Neuron (in vitro differentiated cells): ENCODE results near the gene TRIP12.
"Not testable (repeated sequence)": the region's sequence is repeated elsewhere in the genome, so short reads cannot be mapped to it uniquely, and the experiment has no call there.

Source experiments
- H2AFZ ChIP-seq: one replicate; pipeline ENCODE4 v1.6.1; 2013; ENCODE audit warnings: low read depth, mild to moderate bottlenecking, inconsistent platforms, low read length, moderate library complexity
- H3K27me3 ChIP-seq: one replicate; pipeline ENCODE4 v1.6.1; 2013; ENCODE audit warnings: low read length; ENCODE audit not compliant: insufficient read depth
- H3K36me3 ChIP-seq: one replicate; pipeline ENCODE4 v1.6.1; 2013; ENCODE audit warnings: low read length; ENCODE audit not compliant: insufficient read depth
- H3K4me1 ChIP-seq: one replicate; pipeline ENCODE4 v1.6.1; 2013; ENCODE audit warnings: low read length; ENCODE audit not compliant: insufficient read depth
- H3K4me3 ChIP-seq: 2 replicates; pipeline ENCODE4 v1.5.1; 2013; ENCODE audit warnings: mild to moderate bottlenecking, low read length, moderate library complexity
- H3K9me3 ChIP-seq: one replicate; pipeline ENCODE4 v1.6.1; 2013; ENCODE audit warnings: low read length

TRIP12 gene

DNA sequence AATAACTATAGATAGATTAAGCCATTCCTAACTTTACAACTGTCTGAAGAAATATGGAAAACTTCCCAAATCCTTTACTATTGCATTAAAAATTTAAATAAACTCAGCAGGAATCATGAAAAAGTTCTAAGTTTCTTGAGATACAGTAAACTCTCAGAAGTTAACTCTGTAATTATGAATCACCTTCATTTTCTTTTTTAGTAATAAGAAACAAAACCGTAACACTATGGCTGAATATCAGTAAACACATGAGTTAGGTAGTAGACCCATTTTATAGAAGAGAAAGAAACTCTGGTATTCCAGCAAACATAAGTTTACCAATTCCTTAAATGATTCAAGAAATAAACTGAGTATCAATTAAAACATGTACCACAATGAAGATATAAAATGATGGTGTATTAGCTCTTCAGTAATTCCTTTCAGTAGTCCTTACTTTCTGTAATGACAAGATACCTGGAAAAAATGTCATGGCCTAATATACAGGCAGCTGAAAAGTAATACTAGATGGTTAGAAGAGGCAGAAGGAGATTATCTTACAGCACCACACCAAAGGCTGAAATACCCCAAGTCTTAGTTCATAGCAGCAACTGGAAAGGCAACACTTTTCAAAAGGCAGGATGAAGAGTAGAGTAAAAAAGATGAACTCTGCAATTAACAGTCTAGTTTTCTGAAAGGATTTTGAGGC is 11.5 kb downstream of the TRIP12 start:
- H2AFZ ChIP-seq = no peak overlapping the region
- no peaks in the 10 kb centered on the region for H3K9me3 ChIP-seq
- no peaks in the 10 kb centered on the region for H3K27me3 ChIP-seq
- peaks cover 26% of the 10 kb centered on the region for H3K36me3 ChIP-seq
- peaks cover 5% of the 10 kb centered on the region for H3K4me1 ChIP-seq
- no peak overlapping the region for H3K4me3 ChIP-seq

GRCh38 chr2:229909090-229909489 is 12.7 kb downstream of the TRIP12 start:
- peaks cover 5% of the 10 kb centered on the region for H3K4me1 ChIP-seq
- no peak overlapping the region for H2AFZ ChIP-seq
- H3K36me3 ChIP-seq = peaks cover 32% of the 10 kb centered on the region
- H3K9me3 ChIP-seq = no peaks in the 10 kb centered on the region
- H3K4me3 ChIP-seq = no peak overlapping the region
- H3K27me3 ChIP-seq = no peaks in the 10 kb centered on the region

GRCh38 chr2:229905601-229906000 is 16.2 kb downstream of the TRIP12 start:
- Histone ChIP-seq H3K4me1 (peaks cover 7% of the 10 kb centered on the region), H3K9me3 (no peaks in the 10 kb centered on the region), H3K36me3 (peaks cover 34% of the 10 kb centered on the region), H2AFZ (no peak overlapping the region), H3K4me3 (no peak overlapping the region), H3K27me3 (no peaks in the 10 kb centered on the region)

DNA sequence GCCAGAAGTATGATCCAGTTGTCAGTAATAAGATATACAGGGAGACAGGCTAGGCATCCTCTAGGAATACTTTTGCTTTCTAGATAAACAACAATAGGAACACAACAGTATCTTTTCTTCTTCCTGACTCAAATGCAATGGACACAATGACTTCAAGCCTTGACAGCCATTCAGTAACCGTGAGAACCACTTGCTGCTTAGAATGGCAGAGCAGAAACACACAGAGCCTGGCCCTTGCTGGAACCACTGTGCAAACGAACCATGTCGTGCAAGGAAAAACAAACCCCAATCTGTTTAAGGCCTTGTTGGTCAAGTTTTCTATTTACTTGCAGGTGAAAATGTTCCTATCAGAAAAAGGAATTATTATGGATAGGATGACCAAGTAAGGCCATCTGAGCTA is 18.8 kb downstream of the TRIP12 start:
- Histone ChIP-seq H3K36me3 (peaks cover 26% of the 10 kb centered on the region), H3K9me3 (no peaks in the 10 kb centered on the region), H3K4me3 (no peak overlapping the region), H3K4me1 (peaks cover 7% of the 10 kb centered on the region), H3K27me3 (no peaks in the 10 kb centered on the region), H2AFZ (no peak overlapping the region)

DNA sequence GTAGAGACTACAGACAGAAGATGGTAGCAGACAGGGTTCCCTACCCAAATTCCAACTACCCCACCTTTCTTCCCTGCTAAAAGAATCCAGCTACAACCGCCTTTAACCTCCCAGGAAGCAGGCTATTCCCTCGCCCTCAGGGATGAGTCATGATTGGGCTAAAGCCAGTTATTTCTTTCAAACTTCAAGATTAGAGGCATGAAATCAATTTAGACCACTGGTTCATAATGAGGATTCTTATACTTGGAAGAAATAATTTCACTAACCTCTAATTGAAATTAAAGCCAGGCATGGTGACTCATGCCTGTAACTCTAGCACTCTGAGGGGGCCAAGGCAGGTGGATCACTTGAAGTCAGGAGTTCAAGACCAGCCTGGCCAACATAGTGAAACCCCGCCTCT is 20.0 kb downstream of the TRIP12 start:
- H3K4me3 ChIP-seq = no peak overlapping the region
- H3K9me3 ChIP-seq = no peaks in the 10 kb centered on the region
- no peaks in the 10 kb centered on the region for H3K27me3 ChIP-seq
- H2AFZ ChIP-seq = no peak overlapping the region
- peaks cover 18% of the 10 kb centered on the region for H3K36me3 ChIP-seq
- peaks cover 7% of the 10 kb centered on the region for H3K4me1 ChIP-seq

DNA sequence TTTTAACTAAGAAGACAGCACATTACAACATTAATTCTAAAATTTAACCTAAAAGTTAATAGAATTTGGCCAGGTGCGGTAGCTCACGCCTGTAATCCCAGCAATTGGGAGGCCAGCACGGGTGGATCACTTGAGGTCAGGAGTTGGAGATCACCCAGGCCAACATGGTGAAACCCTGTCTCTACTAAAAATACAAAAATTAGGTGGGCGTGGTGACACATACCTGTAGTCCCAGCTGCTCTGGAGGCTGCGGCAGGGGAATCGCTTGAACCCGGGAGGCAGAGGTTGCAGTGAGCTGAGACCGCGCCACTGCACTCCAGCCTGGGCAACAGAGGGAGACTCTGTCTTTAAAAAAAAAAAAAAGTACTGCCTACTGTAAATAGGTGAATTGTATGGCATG is 21.3 kb downstream of the TRIP12 start:
- H3K9me3 ChIP-seq, H3K4me1 ChIP-seq, H3K27me3 ChIP-seq, H3K4me3 ChIP-seq, H2AFZ ChIP-seq: not testable (repeated sequence)
- peaks cover 16% of the 10 kb centered on the region for H3K36me3 ChIP-seq

GRCh38 chr2:229900012-229900411 is 21.8 kb downstream of the TRIP12 start:
- H3K9me3 ChIP-seq = no peaks in the 10 kb centered on the region
- H3K36me3 ChIP-seq = peaks cover 13% of the 10 kb centered on the region
- H2AFZ ChIP-seq = no peak overlapping the region
- H3K27me3 ChIP-seq = no peaks in the 10 kb centered on the region
- peaks cover 7% of the 10 kb centered on the region for H3K4me1 ChIP-seq
- no peak overlapping the region for H3K4me3 ChIP-seq

- no peak overlapping the region for H3K4me3 ChIP-seq
- H3K4me1 ChIP-seq = peaks cover 7% of the 10 kb centered on the region
- H2AFZ ChIP-seq = no peak overlapping the region
- H3K36me3 ChIP-seq = peaks cover 10% of the 10 kb centered on the region
- H3K27me3 ChIP-seq = no peaks in the 10 kb centered on the region
- H3K9me3 ChIP-seq = no peaks in the 10 kb centered on the region
Measured at GRCh38 chr2:229899604-229900003, 22.2 kb downstream of the TRIP12 start.

GRCh38 chr2:229896857-229897256 is 25.0 kb downstream of the TRIP12 start:
- Histone ChIP-seq H3K27me3 (no peaks in the 10 kb centered on the region), H2AFZ (no peak overlapping the region), H3K4me3 (no peak overlapping the region), H3K36me3 (peaks cover 8% of the 10 kb centered on the region), H3K9me3 (no peaks in the 10 kb centered on the region), H3K4me1 (no peaks in the 10 kb centered on the region)

DNA sequence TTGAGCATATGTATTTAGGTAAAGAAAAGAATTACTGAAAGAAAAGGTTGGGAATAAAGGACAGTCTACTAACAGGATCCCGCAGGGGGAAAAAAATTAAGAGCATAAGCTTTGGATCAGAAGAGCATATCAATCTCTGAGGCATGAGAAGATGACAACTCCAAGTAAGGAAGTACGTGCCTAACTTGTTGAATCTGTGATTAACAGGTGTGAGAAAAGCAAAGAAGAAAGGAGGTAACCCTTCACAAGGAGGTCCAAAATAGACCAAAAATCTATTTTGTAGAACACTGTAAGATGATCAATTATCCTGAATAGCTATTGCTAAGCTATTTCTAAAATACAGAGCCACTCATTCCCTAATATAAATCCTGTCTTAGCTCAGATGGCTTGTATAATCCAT is 32.8 kb downstream of the TRIP12 start:
- H3K4me1 ChIP-seq = no peaks in the 10 kb centered on the region
- H3K27me3 ChIP-seq = no peaks in the 10 kb centered on the region
- H3K4me3 ChIP-seq = no peak overlapping the region
- peaks cover 6% of the 10 kb centered on the region for H3K36me3 ChIP-seq
- H2AFZ ChIP-seq = no peak overlapping the region
- H3K9me3 ChIP-seq = no peaks in the 10 kb centered on the region

GRCh38 chr2:229888031-229888430 is 33.8 kb downstream of the TRIP12 start:
- Histone ChIP-seq H3K4me1 (no peaks in the 10 kb centered on the region), H3K36me3 (peaks cover 6% of the 10 kb centered on the region), H3K27me3 (no peaks in the 10 kb centered on the region), H3K4me3 (no peak overlapping the region), H2AFZ (no peak overlapping the region), H3K9me3 (no peaks in the 10 kb centered on the region)

DNA sequence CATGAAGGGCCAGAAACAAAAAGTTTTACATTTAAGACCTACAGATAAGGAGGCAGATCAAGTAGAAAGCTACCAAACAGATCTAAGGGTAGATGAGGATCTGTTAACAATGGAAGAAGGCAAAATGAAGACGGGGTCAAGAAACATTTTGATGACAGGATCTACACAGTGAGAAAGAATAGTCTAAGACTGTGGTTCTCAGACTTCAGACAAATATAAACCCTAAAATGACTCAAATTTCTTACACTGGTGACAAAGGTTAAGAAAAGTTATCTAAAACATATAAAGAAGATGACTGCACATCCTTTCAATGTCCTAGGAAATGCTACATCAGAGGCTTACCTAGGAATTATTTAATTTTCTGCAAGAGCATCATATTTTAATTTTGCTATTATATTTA is 34.4 kb downstream of the TRIP12 start:
- H3K36me3 ChIP-seq = peaks cover 6% of the 10 kb centered on the region
- H3K4me1 ChIP-seq = no peaks in the 10 kb centered on the region
- no peaks in the 10 kb centered on the region for H3K9me3 ChIP-seq
- no peak overlapping the region for H3K4me3 ChIP-seq
- no peak overlapping the region for H2AFZ ChIP-seq
- H3K27me3 ChIP-seq = no peaks in the 10 kb centered on the region

- H2AFZ ChIP-seq = no peak overlapping the region
- no peaks in the 10 kb centered on the region for H3K9me3 ChIP-seq
- no peaks in the 10 kb centered on the region for H3K4me1 ChIP-seq
- H3K36me3 ChIP-seq = peaks cover 11% of the 10 kb centered on the region
- no peaks in the 10 kb centered on the region for H3K27me3 ChIP-seq
- H3K4me3 ChIP-seq = no peak overlapping the region
Measured at GRCh38 chr2:229884775-229885699, 36.8 kb downstream of the TRIP12 start.
